GM18498 (cell line): Measurements from ENCODE around the gene SETD2.
"Not testable (repeated sequence)": the region's sequence is repeated elsewhere in the genome, so short reads cannot be mapped to it uniquely, and the experiment has no call there.

Experiments used
- ATAC-seq: cut with Tn5 transposase; IDR thresholded peaks from one replicate; pipeline ENCODE4 v1.9.1; 2021; ENCODE audit warnings: mild to moderate bottlenecking, moderate library complexity; ENCODE audit not compliant: unreplicated experiment

Gene SETD2

GRCh38 chr3:47102081-47102600 is 61.8 kb downstream of the SETD2 start:
- ATAC-seq: no peak

- no peak for ATAC-seq
These were observed 65.0 kb downstream of the SETD2 start for GRCh38 chr3:47098910-47099309.

GRCh38 chr3:47097864-47098263 is 66.0 kb downstream of the SETD2 start:
- no peak for ATAC-seq

GRCh38 chr3:47096959-47097358 is 67.0 kb downstream of the SETD2 start:
- ATAC-seq: no peak

- no peak for ATAC-seq
These were observed 71.8 kb downstream of the SETD2 start for GRCh38 chr3:47092090-47092489.

- ATAC-seq: no peak
These were observed 74.3 kb downstream of the SETD2 start for GRCh38 chr3:47089630-47090029.

GRCh38 chr3:47086071-47086470 is 77.8 kb downstream of the SETD2 start:
- ATAC-seq: no peak

GRCh38 chr3:47083786-47084185 is 80.1 kb downstream of the SETD2 start:
- no peak for ATAC-seq

GRCh38 chr3:47082519-47082918 is 81.4 kb downstream of the SETD2 start:
- ATAC-seq: no peak

- ATAC-seq: no peak
These were observed 84.5 kb downstream of the SETD2 start for GRCh38 chr3:47079432-47079831.

- ATAC-seq: no peak
These were observed 90.2 kb downstream of the SETD2 start for GRCh38 chr3:47073685-47074084.

GRCh38 chr3:47070770-47071169 is 93.1 kb downstream of the SETD2 start:
- no peak for ATAC-seq

GRCh38 chr3:47066259-47066658 is 97.7 kb downstream of the SETD2 start:
- ATAC-seq: not testable (repeated sequence)

- no peak for ATAC-seq
These were observed 98.2 kb downstream of the SETD2 start for GRCh38 chr3:47065681-47066080.

- no peak for ATAC-seq
These were observed 98.9 kb downstream of the SETD2 start for GRCh38 chr3:47065058-47065457.

- ATAC-seq: no peak
These were observed 106.7 kb downstream of the SETD2 start for GRCh38 chr3:47057212-47057671.

- no peak for ATAC-seq
These were observed 107.2 kb downstream of the SETD2 start for GRCh38 chr3:47056705-47057104.

GRCh38 chr3:47054412-47054811 is 109.5 kb downstream of the SETD2 start:
- ATAC-seq: no peak

GRCh38 chr3:47047673-47048072 is 116.2 kb downstream of the SETD2 start:
- ATAC-seq: no peak

GRCh38 chr3:47047069-47047468 is 116.8 kb downstream of the SETD2 start:
- no peak for ATAC-seq

GRCh38 chr3:47042231-47042791 is 121.6 kb downstream of the SETD2 start:
- no peak for ATAC-seq

- ATAC-seq: no peak
These were observed 122.8 kb downstream of the SETD2 start for GRCh38 chr3:47041114-47041513.

- ATAC-seq: not testable (repeated sequence)
These were observed 126.6 kb downstream of the SETD2 start for GRCh38 chr3:47037302-47037701.
